Measurements from ENCODE around the gene ERBB4.

DNA sequence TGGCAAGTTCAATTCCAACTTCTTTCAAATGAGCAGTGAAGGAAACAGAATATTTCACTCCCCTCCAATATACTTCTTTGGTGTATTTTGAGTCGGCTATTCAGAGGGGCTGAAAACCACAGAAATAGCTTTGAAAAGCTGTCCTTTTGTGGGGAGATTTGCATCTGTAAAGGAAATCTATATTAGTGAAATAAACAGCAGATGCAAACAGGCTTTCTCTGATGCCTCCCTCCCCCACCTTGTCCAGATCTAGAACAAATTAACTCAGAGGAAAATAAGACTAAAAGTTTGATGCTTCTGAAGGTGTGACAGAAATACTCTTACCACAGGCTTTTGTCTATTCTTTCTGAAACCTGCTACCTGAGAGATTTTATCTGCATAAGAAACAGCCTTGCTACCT is 1173.7 kb downstream of the ERBB4 start:
- TF ChIP-seq CTCF (IDR thresholded peaks at IDR 0.05) (no peak), POLR2A (IDR thresholded peaks at IDR 0.05; ENCODE audit: low read length) (no peak), RFX5 (IDR thresholded peaks at IDR 0.05) (no peak), NR3C1 (IDR thresholded peaks at IDR 0.05) (no peak), EP300 (IDR thresholded peaks at IDR 0.05) (no peak), KDM5A (IDR thresholded peaks at IDR 0.05) (no peak), CBX8 (IDR thresholded peaks at IDR 0.05) (no peak), RAD21 (conservative IDR thresholded peaks at IDR 0.05 in 1 of 2, IDR thresholded peaks at IDR 0.05 in 1 of 2) (no peak), ZSCAN20 (CRISPR knock-in tag; IDR thresholded peaks at IDR 0.05) (no peak), MAFK (IDR thresholded peaks at IDR 0.05; ENCODE audit: partially characterized antibody) (no peak), CHD4 (IDR thresholded peaks at IDR 0.05; ENCODE audit: borderline replicate concordance) (no peak), JUN (IDR thresholded peaks at IDR 0.05) (no peak)
- TF ChIP-seq, protein P1, sequence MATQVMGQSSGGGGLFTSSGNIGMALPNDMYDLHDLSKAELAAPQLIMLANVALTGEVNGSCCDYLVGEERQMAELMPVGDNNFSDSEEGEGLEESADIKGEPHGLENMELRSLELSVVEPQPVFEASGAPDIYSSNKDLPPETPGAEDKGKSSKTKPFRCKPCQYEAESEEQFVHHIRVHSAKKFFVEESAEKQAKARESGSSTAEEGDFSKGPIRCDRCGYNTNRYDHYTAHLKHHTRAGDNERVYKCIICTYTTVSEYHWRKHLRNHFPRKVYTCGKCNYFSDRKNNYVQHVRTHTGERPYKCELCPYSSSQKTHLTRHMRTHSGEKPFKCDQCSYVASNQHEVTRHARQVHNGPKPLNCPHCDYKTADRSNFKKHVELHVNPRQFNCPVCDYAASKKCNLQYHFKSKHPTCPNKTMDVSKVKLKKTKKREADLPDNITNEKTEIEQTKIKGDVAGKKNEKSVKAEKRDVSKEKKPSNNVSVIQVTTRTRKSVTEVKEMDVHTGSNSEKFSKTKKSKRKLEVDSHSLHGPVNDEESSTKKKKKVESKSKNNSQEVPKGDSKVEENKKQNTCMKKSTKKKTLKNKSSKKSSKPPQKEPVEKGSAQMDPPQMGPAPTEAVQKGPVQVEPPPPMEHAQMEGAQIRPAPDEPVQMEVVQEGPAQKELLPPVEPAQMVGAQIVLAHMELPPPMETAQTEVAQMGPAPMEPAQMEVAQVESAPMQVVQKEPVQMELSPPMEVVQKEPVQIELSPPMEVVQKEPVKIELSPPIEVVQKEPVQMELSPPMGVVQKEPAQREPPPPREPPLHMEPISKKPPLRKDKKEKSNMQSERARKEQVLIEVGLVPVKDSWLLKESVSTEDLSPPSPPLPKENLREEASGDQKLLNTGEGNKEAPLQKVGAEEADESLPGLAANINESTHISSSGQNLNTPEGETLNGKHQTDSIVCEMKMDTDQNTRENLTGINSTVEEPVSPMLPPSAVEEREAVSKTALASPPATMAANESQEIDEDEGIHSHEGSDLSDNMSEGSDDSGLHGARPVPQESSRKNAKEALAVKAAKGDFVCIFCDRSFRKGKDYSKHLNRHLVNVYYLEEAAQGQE (IDR thresholded peaks at IDR 0.05), result no peak
- TF ChIP-seq, protein P2, sequence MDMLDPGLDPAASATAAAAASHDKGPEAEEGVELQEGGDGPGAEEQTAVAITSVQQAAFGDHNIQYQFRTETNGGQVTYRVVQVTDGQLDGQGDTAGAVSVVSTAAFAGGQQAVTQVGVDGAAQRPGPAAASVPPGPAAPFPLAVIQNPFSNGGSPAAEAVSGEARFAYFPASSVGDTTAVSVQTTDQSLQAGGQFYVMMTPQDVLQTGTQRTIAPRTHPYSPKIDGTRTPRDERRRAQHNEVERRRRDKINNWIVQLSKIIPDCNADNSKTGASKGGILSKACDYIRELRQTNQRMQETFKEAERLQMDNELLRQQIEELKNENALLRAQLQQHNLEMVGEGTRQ (IDR thresholded peaks at IDR 0.05), result no peak
